ENCODE results near the gene COPS4.

DNA sequence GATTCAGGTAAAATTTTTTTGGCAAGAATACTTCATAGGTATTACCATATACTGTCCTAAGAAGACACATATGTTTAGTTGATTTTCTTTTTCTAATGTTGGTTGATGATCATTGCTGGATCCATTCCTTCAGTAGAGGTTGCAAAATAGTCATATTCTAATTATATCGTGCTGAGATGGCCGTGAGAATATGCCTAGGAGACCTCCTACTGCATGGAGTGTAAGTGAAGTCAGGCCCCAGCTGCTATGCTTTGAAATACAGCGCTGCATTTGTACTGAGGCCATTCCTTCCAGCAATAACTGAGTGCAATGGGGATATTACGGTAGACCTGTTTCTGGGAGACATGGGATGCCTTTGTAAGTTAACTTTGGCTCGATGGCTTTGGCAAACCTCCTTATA, 86.3 kb downstream of the COPS4 start:
- TF ChIP-seq CTCF (IDR thresholded peaks at IDR 0.05) (no peak), POLR2A (IDR thresholded peaks at IDR 0.05) (no peak)
